HEK293T (cell line): ENCODE results near the gene TNFAIP2.

ENCODE experiments used
- BHLHE40 ChIP-seq: fragments of 450-650 bp; IDR thresholded peaks from 2 replicates; pipeline ENCODE4 v1.6.1; 2016; ENCODE audit warnings: mild to moderate bottlenecking, moderate library complexity, borderline replicate concordance
- ELF4 ChIP-seq: fragments of 450-650 bp; IDR thresholded peaks from 2 replicates; pipeline ENCODE4 v1.6.1; 2017; ENCODE audit warnings: antibody characterized with exemption
- FOXA1 ChIP-seq: fragments of 450-650 bp; IDR thresholded peaks from 2 replicates; pipeline ENCODE4 v1.6.1; 2016; ENCODE audit warnings: mild to moderate bottlenecking
- LEF1 ChIP-seq: fragments of 450-650 bp; IDR thresholded peaks from 2 replicates; pipeline ENCODE4 v1.6.1; 2017; ENCODE audit warnings: mild to moderate bottlenecking, borderline replicate concordance
- NFRKB ChIP-seq: fragments of 450-650 bp; IDR thresholded peaks from 2 replicates; pipeline ENCODE4 v1.6.1; 2016; ENCODE audit warnings: mild to moderate bottlenecking, moderate library complexity
- SP1 ChIP-seq: fragments of 450-650 bp; IDR thresholded peaks from 2 replicates; pipeline ENCODE4 v1.6.1; 2017
- TARDBP ChIP-seq: fragments of 450-650 bp; IDR thresholded peaks from 2 replicates; pipeline ENCODE4 v1.6.1; 2016

DNA sequence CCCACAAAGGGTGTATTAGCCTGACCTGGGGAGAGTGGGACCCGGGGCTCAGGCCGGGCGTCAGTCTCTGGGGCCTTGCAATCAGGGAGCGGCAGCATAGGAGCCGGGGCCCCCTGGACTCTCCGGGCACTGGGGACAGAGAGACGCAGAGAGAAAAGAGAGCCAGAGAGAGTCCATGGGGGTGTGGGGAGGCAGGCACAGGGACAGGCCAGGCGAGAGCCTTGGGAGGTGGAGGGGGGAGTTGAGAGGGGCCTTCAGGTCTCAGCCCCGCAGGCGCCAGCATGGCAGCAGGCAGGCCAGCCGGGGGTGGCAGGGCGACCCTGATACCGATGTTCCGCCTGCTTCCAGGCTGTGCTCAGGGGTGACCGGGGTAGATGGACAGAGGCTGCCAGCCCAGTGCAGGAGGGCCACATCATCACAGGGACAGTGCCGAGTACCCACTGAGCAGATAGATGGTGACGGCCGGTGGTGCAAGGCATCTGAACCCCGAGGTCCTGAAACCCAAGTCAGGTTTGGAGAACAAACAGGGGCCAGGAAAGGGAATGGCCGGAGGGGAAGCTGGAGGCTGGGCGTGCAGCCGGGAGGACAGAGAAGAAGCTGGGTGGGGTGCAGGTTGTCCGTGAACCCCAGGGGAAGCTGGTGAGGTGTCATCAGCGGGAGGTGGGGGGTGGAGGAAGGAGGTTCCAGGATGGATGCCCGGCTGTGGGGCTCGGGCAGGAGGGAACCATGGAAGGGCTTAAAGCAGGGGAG is 25.8 kb upstream of the TNFAIP2 start:
- TF ChIP-seq ELF4 (no peak), LEF1 (no peak), FOXA1 (no peak), SP1 (no peak), BHLHE40 (no peak), NFRKB (no peak), TARDBP (no peak)
